Fibroblast of the aortic adventitia (primary cell): ENCODE measurements around the gene TRAF1. TPM values are rescaled to one million over a fixed set of nuclear protein-coding genes. Genes with fewer than 3 reads are reported as not detected.

Experiments
- DNase-seq: peaks from one replicate; pipeline ENCODE4 v3.0.0-alpha.2; 2010; ENCODE audit warnings: low read depth
- H3K4me3 ChIP-seq: 2 replicates; pipeline ENCODE4 v1.5.1; 2011; ENCODE audit warnings: low read depth, mild to moderate bottlenecking, control low read depth, low read length, moderate library complexity
- CTCF ChIP-seq: IDR thresholded peaks from 2 replicates; pipeline ENCODE4 v1.5.1; 2011; ENCODE audit warnings: mild to moderate bottlenecking, low read length, control low read depth, inconsistent platforms; ENCODE audit not compliant: insufficient read depth
- total RNA-seq: library from RNA; depleted of rRNA; stranded (reverse); fragments of >200 nt; gene quantifications from 2 replicates; pipeline ENCODE4 v1.2.3, GENCODE V29; 2012; ENCODE audit warnings: low replicate concordance

The TRAF1 gene
- total RNA-seq, 1 donor = 8.5 TPM

- peak; percentile 21 for DNase-seq
- H3K4me3 ChIP-seq = no peak overlapping the region
- no peak for TF ChIP-seq CTCF
These were observed 32.8 kb downstream of the TRAF1 start for GRCh38 chr9:120893611-120894307.

- peak; percentile 80 for DNase-seq
- no peak overlapping the region for H3K4me3 ChIP-seq
- no peak for TF ChIP-seq CTCF
These were observed 33.6 kb downstream of the TRAF1 start for GRCh38 chr9:120892748-120893610.

- no peak for TF ChIP-seq CTCF
- no peak for DNase-seq
- H3K4me3 ChIP-seq = no peak overlapping the region
These were observed 34.5 kb downstream of the TRAF1 start for GRCh38 chr9:120891884-120892747.

- TF ChIP-seq CTCF = no peak
- DNase-seq = no peak
- H3K4me3 ChIP-seq = no peak overlapping the region
These were observed 35.2 kb downstream of the TRAF1 start for GRCh38 chr9:120891245-120891883.

- peak; percentile 23 for DNase-seq
- no peak for TF ChIP-seq CTCF
- H3K4me3 ChIP-seq = no peak overlapping the region
These were observed 36.0 kb downstream of the TRAF1 start for GRCh38 chr9:120890320-120891244.
